CD14-positive monocyte (primary cell): Measurements from ENCODE around the gene LIX1L. TPM values are rescaled to one million over a fixed set of nuclear protein-coding genes. Genes with fewer than 3 reads are reported as not detected.
A peak's percentile ranks its signal among the peaks of the same experiment; 100 is the strongest.

Source experiments
- DNase-seq, 3 donors: peaks; one replicate each; pipeline ENCODE4 v3.0.0-alpha.2; 2011 to 2022
- H2AFZ ChIP-seq: 2 replicates; pipeline ENCODE4 v1.6.0; 2012; ENCODE audit warnings: mild to moderate bottlenecking, low read depth, low read length, inconsistent platforms; ENCODE audit not compliant: insufficient read depth, poor library complexity, severe bottlenecking
- H3K27ac ChIP-seq, 2 donors: 1 replicate in 1 of 2; 2 replicates in 1 of 2; pipeline ENCODE4 v1.5.1; 2012 to 2013; ENCODE audit warnings: low read length in 2 of 2, control low read depth in 1 of 2, inconsistent platforms in 1 of 2, low read depth in 1 of 2, mild to moderate bottlenecking in 1 of 2
- H3K27me3 ChIP-seq, 2 donors: one replicate each; pipeline versions ENCODE4 v1.6.0 to v1.6.1; 2011 to 2013; ENCODE audit warnings: low read length in 2 of 2; ENCODE audit not compliant: control insufficient read depth in 2 of 2, insufficient read depth in 2 of 2
- H3K36me3 ChIP-seq, 2 donors: replicated peaks in 1 of 2; 1 replicate in 1 of 2; 2 replicates in 1 of 2; pipeline versions ENCODE4 v1.5.1 to v1.6.1; 2012 to 2013; ENCODE audit warnings: low read length in 2 of 2, control low read depth in 1 of 2, inconsistent platforms in 1 of 2, mild to moderate bottlenecking in 1 of 2; ENCODE audit not compliant: insufficient read depth in 2 of 2, control insufficient read depth in 1 of 2
- H3K4me1 ChIP-seq, 2 donors: 1 replicate in 1 of 2; 2 replicates in 1 of 2; pipeline versions ENCODE4 v1.5.1 to v1.6.1; 2012 to 2013; ENCODE audit warnings: low read length in 2 of 2, control low read depth in 1 of 2, inconsistent platforms in 1 of 2, mild to moderate bottlenecking in 1 of 2, moderate library complexity in 1 of 2; ENCODE audit not compliant: insufficient read depth in 2 of 2, control insufficient read depth in 1 of 2
- H3K4me2 ChIP-seq: replicated peaks from 2 replicates; pipeline ENCODE3; 2012; ENCODE audit warnings: low read length, moderate library complexity, mild to moderate bottlenecking; ENCODE audit not compliant: poor library complexity, severe bottlenecking; ENCODE audit errors: extremely low read depth
- H3K4me3 ChIP-seq, 3 experiments: fragments of 200-600 bp in 1 of 3; sonication (generic) in 1 of 3; replicated peaks in 1 of 3; 1 replicate in 2 of 3; 2 replicates in 1 of 3; pipeline ENCODE4 v1.5.1; 2011 to 2013; ENCODE audit warnings: low read length in 3 of 3, mild to moderate bottlenecking in 3 of 3, control low read depth in 2 of 3, low read depth in 2 of 3, inconsistent platforms in 1 of 3, moderate library complexity in 1 of 3
- H3K79me2 ChIP-seq: 2 replicates; pipeline ENCODE4 v1.6.0; 2012; ENCODE audit warnings: mild to moderate bottlenecking, control low read depth, inconsistent platforms, low read length, moderate library complexity; ENCODE audit not compliant: insufficient read depth
- H3K9ac ChIP-seq: 2 replicates; pipeline ENCODE4 v1.6.0; 2017; ENCODE audit warnings: low read length, mild to moderate bottlenecking; ENCODE audit not compliant: insufficient read depth, poor library complexity, severe bottlenecking
- H3K9me3 ChIP-seq, 2 donors: replicated peaks in 1 of 2; 1 replicate in 1 of 2; 2 replicates in 1 of 2; pipeline versions ENCODE4 v1.5.1 to v1.6.1; 2012 to 2013; ENCODE audit warnings: low read length in 2 of 2, control low read depth in 1 of 2; ENCODE audit not compliant: control insufficient read depth in 1 of 2, insufficient read depth in 1 of 2
- H4K20me1 ChIP-seq: 2 replicates; pipeline ENCODE4 v1.6.0; 2012; ENCODE audit warnings: mild to moderate bottlenecking, low read length, control low read depth, moderate library complexity; ENCODE audit not compliant: insufficient read depth
- H3K27ac Mint-ChIP-seq, 7 donors: one replicate each; pipeline ENCODE4 v1.8.0; 2020; ENCODE audit warnings: mild to moderate bottlenecking in 7 of 7, mixed read lengths in 7 of 7, moderate library complexity in 6 of 7, inconsistent platforms in 2 of 7
- H3K27me3 Mint-ChIP-seq, 3 donors: one replicate each; pipeline ENCODE4 v1.8.0; 2021 to 2022; ENCODE audit warnings: low read depth in 3 of 3, mild to moderate bottlenecking in 3 of 3, mixed read lengths in 3 of 3, moderate library complexity in 3 of 3, inconsistent platforms in 1 of 3
- H3K36me3 Mint-ChIP-seq, 2 donors: one replicate each; pipeline ENCODE4 v1.8.0; 2020; ENCODE audit warnings: mixed read lengths in 2 of 2, inconsistent platforms in 1 of 2, mild to moderate bottlenecking in 1 of 2
- H3K4me1 Mint-ChIP-seq: one replicate; pipeline ENCODE4 v1.8.0; 2020; ENCODE audit warnings: mild to moderate bottlenecking, mixed read lengths
- H3K4me3 Mint-ChIP-seq, 2 donors: one replicate each; pipeline ENCODE4 v1.8.0; 2020; ENCODE audit warnings: mild to moderate bottlenecking in 2 of 2, mixed read lengths in 2 of 2, moderate library complexity in 1 of 2
- H3K9me3 Mint-ChIP-seq, 7 donors: one replicate each; pipeline ENCODE4 v1.8.0; 2020 to 2022; ENCODE audit warnings: mixed read lengths in 7 of 7, mild to moderate bottlenecking in 6 of 7, moderate library complexity in 6 of 7, inconsistent platforms in 2 of 7
- WGBS: methylation state at CpG from one replicate; pipeline ENCODE4 v1.1.5; 2013; ENCODE audit warnings: missing lambda C conversion rate; ENCODE audit not compliant: insufficient coverage; 5-methylcytosine and 5-hydroxymethylcytosine counted together
- intact Hi-C, 2 donors: fragments of 100-400 bp; cut with micrococcal nuclease; formaldehyde crosslinking; loops; one replicate each; pipeline versions ENCODE4 v1.15.0 to v1.15.1; 2023
- polyA plus RNA-seq, 3 donors: library from polyadenylated mRNA; depleted of rRNA in 1 of 3; unstranded in 2 of 3; stranded (reverse) in 1 of 3; fragments of 300-500 nt in 2 of 3; fragments of >200 nt in 1 of 3; fragmentation: Illumina TruSeq in 2 of 3; gene quantifications; 1 replicate in 2 of 3; 2 replicates in 1 of 3; pipeline ENCODE4 v1.2.3, GENCODE V29; 2012 to 2021
- TF ChIP-seq, protein P1 (sequence below): fragments of 200-600 bp; IDR thresholded peaks from one replicate; pipeline ENCODE4 v1.8.0; 2022; ENCODE audit warnings: antibody characterized with exemption, mild to moderate bottlenecking

LIX1L gene
- polyA plus RNA-seq, 3 donors: 6.3 to 13.6 (median 8.5) TPM

GRCh38 chr1:145983206-145983675 lies 25.4 kb upstream of the LIX1L start:
- Histone ChIP-seq H3K4me3 (peak overlapping the region in 1 of 3 experiments; percentile 35), H3K36me3 (no peaks in the 10 kb centered on the region), H3K4me1 (peaks cover 75 to 100% of the 10 kb centered on the region in 2 donors), H3K9ac (no peak overlapping the region), H3K4me2 (peak overlapping the region; percentile 3), H2AFZ (no peak overlapping the region), H3K79me2 (peaks cover 24% of the 10 kb centered on the region), H3K9me3 (no peaks in the 10 kb centered on the region), H3K27me3 (no peaks in the 10 kb centered on the region), H4K20me1 (no peaks in the 10 kb centered on the region), H3K27ac (peak overlapping the region; percentile 36 to 69)
- WGBS: 100% methylated on average over 1 of the region's 1 CpG
- DNase-seq: peak in 1 of 3 donors; percentile 55
- Mint-ChIP-seq H3K4me3 (no peak overlapping the region), H3K36me3 (peaks cover 0 to 2% of the 10 kb centered on the region in 2 donors), H3K4me1 (peaks cover 64% of the 10 kb centered on the region), H3K9me3 (no peaks in the 10 kb centered on the region), H3K27me3 (no peaks in the 10 kb centered on the region), H3K27ac (peak overlapping the region; percentile 74 to 90 (median 85))
- intact Hi-C loops: no loop called here
- TF ChIP-seq, protein P1, sequence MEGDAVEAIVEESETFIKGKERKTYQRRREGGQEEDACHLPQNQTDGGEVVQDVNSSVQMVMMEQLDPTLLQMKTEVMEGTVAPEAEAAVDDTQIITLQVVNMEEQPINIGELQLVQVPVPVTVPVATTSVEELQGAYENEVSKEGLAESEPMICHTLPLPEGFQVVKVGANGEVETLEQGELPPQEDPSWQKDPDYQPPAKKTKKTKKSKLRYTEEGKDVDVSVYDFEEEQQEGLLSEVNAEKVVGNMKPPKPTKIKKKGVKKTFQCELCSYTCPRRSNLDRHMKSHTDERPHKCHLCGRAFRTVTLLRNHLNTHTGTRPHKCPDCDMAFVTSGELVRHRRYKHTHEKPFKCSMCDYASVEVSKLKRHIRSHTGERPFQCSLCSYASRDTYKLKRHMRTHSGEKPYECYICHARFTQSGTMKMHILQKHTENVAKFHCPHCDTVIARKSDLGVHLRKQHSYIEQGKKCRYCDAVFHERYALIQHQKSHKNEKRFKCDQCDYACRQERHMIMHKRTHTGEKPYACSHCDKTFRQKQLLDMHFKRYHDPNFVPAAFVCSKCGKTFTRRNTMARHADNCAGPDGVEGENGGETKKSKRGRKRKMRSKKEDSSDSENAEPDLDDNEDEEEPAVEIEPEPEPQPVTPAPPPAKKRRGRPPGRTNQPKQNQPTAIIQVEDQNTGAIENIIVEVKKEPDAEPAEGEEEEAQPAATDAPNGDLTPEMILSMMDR: no peak

- H3K9me3 ChIP-seq: no peaks in the 10 kb centered on the region
- H3K4me1 ChIP-seq: peaks cover 80 to 100% of the 10 kb centered on the region in 2 donors
- no peaks in the 10 kb centered on the region for H4K20me1 ChIP-seq
- H3K4me2 ChIP-seq: no peak overlapping the region
- Mint-ChIP-seq H3K4me1 (peaks cover 56% of the 10 kb centered on the region), H3K36me3 (peaks cover 2% of the 10 kb centered on the region in 2 donors), H3K9me3 (no peaks in the 10 kb centered on the region), H3K27me3 (no peaks in the 10 kb centered on the region), H3K4me3 (no peak overlapping the region), H3K27ac (peak overlapping the region in 5 of 7 donors; percentile 17 to 86 (median 38))
- no peak overlapping the region for H3K9ac ChIP-seq
- intact Hi-C loops: no loop called here
- peaks cover 30% of the 10 kb centered on the region for H3K79me2 ChIP-seq
- H3K36me3 ChIP-seq: no peaks in the 10 kb centered on the region
- H3K4me3 ChIP-seq: no peak overlapping the region
- peak overlapping the region in 1 of 2 donors; percentile 69 for H3K27ac ChIP-seq
- TF ChIP-seq, protein P1: no peak
- no peak for DNase-seq
- WGBS: 85% methylated on average over 4 of the region's 6 CpGs
- H2AFZ ChIP-seq: no peak overlapping the region
- H3K27me3 ChIP-seq: no peaks in the 10 kb centered on the region
These were observed 24.4 kb upstream of the LIX1L start for GRCh38 chr1:145982010-145982723.
